NCI-H345 treated with DMSO at 0.1 percent for 48 hours (cell line): Measurements from ENCODE around the gene NUP214.
"Not testable (repeated sequence)": the region's sequence is repeated elsewhere in the genome, so short reads cannot be mapped to it uniquely, and the experiment has no call there.

Experiments used
- DNase-seq: peaks from one replicate; lab custom pipeline; 2025; ENCODE audit not compliant: unreplicated experiment; lab: John Stamatoyannopoulos, UW

The NUP214 gene

DNA sequence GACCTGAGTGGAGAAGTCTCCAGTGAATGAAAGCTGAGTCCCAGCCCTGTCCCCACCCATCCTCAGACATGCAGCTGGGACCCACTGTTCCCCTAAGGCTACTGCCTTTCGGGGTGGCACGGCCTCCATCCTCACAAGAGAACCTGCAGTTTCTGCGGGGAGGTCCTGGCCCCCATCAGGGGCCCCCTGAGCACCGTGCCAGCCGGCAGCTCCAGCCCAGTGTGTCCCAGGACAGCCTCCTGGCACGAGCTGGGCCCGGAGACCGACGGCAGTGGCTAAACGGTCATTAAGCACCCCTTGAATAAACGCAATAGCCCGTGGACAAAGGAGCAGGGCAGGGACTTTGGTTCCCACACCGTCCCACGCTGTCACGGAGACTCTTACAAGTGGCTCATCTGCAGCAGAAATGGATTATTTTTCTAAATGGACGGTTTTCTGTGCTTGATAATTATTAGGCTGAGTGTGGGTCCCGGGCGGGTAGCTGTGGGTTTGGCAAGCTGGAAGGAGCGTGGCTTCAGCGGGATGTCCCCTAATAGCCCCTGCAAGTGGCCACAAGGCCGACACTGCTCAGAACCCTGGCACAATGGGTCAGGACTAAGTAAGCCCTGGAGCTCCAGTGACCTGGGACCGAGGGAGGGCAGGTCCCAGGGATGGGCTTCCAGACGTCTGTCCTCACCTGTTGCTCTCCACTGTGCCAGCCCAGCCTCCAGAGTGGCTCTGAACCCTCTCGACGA lies 133.5 kb downstream of the NUP214 start:
- DNase-seq, result no peak

DNA sequence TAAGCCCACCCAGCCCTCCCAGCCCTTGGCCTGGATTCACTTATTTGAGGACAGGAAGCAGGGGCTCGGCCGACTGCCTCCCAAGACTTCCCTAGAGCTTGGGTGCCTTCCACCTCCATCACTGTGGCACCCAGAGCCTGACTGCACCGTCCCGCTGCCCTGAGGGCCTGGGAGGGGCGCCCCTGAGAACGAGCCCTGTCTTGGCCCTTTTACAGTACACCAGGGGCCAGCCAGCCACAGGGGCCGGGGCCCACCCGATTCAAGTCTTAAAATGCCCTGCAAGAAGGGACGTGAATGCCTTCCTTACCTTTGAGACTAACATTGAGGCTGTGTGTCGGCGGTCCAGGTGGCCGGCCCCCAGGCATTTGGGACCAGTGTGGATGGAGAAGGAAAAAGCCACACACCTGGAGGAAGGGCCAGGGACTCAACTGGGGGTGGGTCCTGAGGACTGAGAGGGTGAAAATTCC lies 134.1 kb downstream of the NUP214 start:
- no peak for DNase-seq

DNA sequence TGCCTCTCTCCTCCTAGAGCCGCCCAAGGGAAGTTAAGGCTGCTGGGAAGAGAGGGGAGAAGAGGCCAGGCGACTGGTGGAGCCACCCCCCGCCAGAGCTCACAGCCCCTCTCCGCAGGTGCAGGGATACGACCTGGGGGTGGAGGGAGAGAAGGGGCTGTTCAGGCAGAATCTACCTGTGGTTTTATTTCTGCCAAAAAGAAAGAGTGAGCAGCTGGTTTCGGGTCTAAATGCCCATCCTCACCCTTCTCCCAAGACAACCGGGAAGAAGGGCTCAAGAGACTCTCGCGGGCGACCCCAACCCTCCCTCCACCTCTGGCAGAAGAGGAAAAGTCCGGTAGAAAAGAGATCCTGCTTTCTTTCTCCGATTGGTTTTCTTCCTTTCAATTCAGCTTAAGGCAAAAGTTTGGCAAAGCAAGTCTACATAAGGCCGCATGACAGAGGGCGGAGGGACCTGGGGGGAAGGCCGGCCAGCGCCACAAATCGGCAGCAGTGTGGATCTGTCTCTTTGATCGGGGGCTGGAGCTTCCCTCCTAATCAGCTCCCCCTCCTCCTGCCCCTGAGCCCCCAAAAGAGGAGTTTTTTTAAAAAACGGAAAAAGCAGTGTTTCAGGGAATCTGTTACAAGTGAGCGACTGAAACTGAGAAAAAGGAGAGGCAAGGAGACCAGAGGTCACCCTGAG lies 134.7 kb downstream of the NUP214 start:
- DNase-seq, result no peak

DNA sequence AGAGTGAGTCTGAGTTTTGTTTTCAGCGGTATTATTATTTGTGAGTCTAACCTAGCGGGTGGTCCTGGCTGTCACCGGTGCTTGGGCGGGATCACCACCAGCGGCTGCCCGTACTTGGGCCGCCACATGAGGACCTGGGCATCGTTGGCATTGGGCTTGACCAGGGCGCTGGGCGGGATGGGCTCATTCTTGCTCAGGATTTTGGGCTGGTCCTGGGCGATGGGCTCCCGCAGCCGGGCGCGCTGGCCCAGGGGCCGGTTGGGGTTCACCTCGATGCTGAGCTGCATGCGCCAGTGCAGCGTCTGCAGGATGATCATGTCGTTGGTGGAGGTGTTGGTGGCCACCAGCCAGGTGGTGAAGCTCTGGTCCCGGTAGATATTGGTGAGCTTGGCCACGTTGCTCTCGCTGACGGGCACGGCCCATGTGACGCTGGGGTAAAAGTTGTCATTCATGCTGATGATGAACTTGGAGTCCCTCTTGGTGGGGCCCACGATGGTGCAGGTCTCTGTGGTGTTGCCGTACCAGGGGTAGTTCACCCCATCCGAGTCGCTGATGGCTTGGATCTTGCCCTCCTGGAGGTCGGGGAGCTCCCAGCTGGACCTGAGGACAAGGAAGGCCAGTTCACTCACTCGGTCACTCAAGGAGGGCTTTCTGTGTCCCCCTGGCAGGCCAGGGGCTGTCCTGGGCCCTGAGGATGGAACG lies 135.5 kb downstream of the NUP214 start:
- DNase-seq, result no peak

DNA sequence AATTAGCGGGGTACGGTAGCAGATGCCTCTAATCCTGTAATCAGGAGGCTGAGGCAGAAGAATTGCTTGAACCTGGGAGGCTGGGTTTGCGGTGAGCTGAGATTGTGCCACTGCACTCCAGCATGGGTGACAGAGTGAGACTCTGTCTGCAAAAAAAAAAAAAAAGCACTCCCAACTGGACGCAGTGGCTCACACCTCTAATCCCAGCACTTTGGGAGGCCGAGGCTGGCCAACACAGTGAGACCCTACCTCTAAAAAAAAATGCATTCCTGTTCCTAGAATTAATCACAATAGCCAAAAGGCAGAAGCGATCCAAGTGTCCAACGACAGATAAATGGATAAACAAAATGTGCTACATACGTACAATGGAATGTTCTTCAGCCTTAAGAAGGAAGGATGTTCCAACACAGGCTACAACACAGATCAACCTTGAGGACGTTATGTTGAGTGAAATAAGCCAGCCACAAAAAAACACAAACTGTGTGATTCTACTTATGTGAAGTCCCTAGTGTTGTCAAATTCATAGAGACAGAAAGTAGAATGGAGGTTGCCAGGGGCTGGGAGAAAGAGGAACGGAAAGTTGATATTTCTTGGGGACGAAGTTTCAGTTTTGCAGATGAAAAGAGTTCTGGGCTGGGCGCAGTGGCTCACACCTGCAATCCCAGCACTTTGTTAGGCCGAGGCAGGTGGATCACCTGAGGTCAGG lies 137.1 kb downstream of the NUP214 start:
- no peak for DNase-seq

DNA sequence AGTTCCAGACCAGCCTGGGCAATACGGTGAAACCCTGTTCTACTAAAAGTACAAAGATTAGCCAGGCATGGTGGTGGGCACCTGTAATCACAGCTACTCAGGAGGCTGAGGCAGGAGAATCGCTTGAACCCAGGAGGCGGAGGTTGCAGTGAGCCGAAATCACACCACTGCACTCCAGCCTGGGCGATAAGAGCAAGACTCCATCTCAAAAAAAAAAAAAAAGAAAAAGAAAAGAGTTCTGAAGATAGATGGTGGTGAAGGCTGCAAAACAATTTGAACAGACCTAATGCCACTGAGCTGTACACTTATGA lies 137.6 kb downstream of the NUP214 start:
- not testable (repeated sequence) for DNase-seq

DNA sequence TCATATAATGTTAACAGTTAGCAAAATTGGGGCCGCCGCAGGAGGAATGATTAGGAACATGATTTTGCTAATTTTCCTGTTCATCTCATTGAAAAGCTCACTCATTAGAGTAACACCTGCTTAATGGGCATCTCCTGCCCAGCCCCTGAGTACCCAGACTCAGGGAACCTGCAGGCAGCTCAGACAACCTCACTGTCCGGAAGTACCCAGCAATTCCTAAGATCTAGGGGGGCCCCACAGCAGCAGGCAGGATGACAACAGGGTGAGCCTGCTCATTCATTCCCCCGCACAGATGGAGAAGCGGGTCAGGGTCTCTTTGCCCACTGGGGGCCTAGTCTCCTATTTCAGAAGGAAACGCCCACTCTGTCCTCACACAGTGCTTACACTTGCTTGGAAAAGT lies 138.3 kb downstream of the NUP214 start:
- DNase-seq, result no peak

DNA sequence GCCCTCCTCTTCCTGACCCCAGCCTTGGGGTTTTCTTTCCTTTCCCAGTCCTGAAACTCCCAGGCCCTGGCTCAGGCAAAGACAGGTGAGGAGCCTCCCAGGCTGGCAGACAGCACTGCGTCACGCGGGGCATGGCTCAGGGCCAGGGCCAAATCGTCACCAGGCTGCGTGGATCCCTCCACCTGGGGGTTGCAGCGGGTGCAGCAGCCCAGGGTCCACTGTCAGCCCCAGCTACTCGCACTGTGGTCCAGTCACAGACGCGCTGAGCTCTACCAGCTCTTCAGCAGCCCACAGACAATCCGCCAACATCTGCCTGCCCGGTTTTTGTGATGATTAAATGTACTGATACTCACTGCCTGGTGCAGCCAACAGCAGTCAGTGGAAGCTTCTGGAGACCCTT lies 138.8 kb downstream of the NUP214 start:
- no peak for DNase-seq

DNA sequence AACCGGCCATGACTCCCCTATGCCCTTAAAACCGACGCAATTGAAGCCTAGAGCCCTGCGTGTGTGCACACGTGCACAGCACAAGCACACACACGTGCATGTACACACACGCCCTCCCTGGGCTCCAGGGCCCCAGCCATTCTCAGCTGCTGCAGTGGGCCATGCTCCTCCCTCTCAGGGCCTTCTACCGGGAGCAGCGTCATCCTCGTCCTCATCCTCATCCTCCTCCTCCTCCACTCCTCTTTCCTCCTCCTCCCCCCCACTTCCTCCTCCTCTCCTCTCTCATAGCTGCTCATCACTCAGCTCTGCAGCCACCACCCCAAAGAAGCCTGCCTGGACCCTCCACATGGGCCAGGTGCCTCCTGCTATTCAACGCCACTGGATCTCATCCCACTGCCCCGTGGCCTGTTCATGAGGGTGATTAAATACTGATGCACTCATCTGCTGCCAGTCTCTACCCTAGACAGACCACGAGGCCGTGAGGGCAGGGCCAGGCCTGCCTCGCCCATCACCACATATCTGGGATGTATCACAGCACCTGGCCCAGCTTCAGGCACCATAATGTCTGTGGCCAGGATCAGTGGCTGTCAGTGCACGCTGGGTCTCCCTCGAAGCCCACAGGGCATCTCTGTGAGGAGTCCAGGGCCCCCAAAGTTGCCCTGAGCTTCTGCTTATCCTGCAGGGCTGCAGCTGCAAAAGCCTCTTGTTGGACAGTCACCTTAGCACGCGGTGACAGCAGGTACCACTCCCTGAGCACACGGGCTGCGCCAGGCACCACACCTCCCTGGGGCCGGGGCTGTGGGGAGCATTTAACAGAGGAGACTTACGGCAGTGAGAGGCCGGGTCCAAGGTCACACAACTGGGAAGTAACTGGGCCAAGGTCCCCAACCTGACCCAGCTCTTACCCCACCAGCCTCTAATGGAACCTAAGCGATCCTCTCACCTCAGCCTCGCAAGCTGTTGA lies 141.2 kb downstream of the NUP214 start:
- DNase-seq, result no peak

DNA sequence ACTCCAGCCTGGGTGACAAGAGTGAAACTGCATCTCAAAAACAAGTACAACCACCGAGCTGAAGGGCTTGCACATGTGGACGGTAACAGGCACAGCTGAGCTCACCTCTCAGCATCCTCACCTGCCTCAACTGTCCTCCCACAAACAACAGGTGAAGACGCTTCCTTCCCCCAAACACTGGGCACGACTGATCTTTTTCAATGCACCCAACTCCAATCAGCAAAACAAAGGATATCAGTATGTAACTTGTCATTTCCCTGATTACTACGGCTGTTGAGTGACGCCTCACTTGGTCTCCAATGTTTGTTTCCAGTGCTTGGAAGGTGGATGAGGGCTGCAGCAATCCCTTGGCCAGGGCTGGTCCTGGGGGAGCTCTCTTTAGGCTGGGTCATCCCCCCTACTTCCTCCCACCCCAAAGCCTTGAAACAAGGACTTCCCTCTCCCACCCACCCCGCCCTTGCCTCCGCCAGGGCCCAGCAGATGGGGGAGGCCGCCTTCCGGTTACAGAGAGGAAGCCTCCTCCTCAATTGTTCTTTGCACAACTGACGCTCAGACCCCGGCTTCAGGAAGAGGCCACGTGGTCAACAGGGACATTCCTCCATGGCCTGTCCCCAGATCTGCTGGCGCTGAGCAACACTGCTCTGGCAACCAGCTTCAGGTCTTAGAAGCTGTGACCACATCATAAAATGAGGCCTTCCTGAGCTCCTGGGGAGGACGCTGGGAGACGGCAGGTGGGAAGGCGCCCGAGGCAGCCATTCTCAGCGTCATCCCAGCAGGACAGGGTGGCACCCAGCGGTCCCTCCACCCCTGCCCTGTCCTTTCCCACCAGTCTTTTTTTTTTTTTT lies 145.0 kb downstream of the NUP214 start:
- no peak for DNase-seq

DNA sequence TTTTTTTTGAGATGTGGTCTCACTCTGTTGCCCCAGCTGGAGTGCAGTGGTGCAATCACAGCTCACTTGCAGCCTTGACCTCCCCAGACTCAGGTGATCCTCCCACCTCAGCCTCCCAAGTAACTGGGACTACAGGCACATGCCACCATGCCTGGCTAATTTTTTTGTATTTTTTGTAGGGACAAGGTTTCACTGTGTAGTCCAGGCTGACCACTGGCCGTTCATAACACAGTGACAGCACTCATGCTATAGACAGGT lies 145.6 kb downstream of the NUP214 start:
- not testable (repeated sequence) for DNase-seq

DNA sequence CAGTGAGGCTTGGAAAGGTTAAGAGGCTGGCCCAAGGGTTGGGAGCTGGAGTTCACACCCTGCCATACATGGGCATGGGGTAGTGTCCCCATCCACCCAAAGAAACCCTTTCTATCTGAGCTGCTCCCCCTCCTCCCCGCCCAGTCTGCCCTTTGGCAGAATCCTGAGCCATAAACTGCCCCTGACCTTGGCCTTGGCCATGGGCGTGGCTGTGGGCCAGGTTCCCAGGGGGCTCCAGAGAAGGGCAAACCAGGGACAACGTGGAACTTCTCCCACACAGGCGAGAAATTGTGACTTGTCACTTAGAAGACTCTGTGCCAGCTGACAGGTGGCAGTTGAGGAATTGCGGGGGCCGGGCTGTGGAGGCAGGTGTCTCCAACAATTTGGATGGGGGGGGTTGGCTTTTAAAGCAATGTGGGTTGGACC lies 146.1 kb downstream of the NUP214 start:
- DNase-seq, result no peak

DNA sequence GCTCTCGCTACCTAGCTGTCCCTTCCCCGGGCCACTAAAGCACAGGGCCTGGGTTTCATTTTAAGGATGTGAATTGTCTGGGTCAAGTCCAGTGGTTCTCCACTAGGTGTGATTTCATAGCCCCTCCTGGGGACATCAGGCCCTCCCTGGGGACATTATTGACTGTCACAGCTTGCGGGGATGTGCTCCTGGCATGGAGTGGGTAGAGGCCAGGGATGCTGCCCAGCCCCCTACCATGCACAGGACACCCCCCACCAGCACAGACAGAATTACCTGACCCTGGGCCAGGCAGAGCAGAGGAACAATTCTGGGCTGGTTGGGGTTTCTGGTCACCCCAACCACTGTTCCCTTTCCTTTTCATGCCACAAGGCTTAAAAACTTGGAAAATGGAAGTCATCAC lies 146.8 kb downstream of the NUP214 start:
- no peak for DNase-seq

DNA sequence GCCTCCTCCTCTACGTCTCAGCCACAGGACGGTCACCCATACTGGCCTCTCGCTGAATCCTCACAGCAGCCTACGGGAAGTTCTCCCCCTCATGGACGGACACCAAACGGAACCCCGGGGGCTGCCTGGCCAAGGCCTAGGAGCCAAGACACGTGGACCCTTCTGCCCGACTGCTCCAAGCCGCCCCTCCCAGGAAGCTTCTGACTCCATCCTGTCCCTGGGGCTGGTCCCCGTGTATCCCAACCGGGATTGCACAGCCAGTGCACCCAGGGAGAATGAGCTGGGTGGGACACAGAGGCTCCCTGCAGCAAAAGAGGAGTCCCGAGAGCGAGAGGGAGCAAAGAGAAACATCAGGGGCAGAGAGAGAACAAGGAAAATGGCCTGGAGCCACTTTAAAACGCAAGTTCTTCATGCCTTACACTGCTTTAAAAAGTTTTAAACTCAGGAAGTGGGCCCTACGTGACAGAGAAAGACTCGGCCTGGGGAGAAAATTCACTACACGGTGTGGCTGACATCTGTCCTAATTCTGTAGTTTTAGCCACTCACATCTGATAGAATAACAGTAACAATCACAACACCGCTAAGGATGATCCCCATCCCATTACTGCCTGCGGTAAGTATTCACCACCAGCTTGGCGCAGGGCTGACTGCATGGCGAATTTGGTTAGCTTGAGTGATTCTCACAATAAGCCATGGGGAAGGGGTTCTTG lies 147.9 kb downstream of the NUP214 start:
- DNase-seq, result no peak

DNA sequence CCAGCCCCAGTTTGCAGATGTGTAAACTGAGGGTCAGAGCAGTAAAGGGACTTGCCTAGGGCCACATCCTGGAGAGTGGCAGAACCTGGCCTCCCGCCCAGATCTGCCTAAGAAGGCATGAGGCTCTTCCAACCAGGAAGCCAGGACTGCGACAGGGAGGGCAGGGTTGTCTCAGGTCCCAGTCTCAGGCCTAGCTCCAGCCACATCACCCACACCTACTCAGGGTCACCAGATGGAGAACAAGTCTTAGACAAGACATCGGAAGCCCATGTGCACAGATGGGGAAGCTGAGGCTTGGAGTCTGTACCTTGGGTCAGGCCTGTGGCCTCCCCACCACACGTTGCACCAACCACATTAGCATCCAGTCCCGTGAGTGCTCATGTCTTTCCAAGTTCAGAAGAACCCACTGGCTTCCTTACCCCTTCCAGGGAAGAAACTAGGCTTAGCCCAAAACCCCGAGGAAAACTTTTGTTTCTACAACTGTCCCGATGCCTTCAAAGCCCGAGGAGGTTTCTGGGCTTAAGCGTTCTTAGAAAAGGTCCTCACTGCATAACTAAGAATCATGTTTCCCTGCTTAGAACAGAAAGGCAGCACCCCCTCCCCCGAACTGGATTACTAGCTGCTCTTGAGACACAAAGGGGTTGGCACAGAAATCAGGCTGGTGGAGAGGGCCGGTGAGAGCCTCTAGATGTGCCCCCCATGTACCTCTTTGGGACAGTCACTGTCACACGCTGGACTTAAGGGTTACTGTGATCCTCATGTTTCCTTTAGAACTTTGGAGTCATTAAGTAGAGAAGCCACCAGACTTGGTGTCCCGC lies 148.7 kb downstream of the NUP214 start:
- no peak for DNase-seq

DNA sequence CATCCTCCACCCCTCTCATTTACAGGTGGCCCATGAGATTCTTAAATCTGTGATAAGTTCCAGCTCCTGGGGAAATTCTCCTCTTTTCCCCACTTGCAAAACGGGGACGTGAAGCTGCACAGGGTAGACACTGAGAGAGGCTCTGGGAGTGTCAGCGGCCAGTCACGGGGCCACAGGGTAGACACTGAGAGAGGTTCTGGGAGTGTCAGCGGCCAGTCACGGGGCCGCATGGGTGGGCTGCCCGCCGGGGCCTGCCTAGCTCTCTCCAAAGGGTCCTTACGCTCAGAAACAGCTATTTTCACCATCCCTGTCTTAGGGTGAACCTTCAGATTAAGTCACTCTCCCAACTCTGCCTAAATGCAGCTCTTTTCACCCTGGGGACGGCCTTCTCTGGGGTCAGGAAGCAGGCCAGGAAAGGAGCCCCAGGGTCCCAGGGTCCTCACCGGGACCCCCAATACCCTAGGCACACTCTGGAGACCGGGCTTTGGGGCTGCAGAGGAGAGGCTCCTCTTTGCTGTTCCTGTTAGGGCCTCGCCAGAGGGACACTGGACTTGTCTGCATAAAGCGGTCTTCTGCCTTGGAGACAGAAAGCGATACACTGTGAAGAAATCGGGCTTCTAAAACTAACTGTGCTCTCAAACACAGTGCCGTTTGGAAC lies 149.4 kb downstream of the NUP214 start:
- no peak for DNase-seq

DNA sequence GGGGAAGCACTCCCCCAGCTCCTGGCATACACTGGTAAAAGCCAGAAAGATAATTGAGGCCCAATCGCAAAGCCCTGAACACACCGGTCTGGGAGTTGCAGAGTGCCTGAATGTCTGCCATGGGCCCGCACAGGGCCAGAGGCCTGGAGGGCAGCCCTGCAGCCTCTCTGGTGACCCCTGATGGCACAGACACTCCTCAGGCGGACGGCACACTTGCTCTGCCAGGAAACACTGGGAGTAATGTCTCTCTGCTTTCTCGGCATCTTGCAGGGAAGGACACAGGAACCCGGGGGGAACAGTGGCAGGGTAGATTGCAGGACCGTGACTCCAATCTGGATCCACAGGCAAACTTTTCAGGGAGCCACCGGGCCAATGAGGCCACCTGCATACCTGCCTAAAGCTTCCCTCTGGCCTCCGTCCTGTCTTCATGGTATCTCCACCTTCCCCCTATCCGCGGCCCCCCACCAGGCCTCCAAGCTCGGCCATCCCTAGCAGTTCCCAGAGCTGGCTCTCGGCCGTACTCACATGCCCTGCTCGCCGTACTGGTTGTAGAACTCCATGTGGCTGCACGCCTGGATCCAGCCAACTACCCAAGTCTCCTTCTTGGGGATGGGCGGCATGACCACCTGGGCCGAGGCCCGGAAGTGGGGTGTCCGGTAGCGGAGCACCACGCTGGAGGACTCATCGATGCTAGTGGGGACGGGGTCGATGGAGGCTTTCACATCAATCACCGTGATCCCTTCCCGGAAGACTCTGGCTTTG lies 150.1 kb downstream of the NUP214 start:
- no peak for DNase-seq
